B cell (primary cell): ENCODE results near the gene SKA1.

ENCODE experiments used
- CTCF ChIP-seq: fragments of 200-600 bp; IDR thresholded peaks from one replicate; pipeline ENCODE4 v1.8.0; 2022; ENCODE audit warnings: antibody characterized with exemption, mild to moderate bottlenecking
- EZH2 ChIP-seq: IDR thresholded peaks from 2 replicates; pipeline ENCODE4 v1.6.1; 2012; ENCODE audit warnings: borderline replicate concordance, low read depth, mild to moderate bottlenecking, moderate library complexity, low read length; ENCODE audit not compliant: insufficient read depth, poor library complexity, severe bottlenecking

GRCh38 chr18:50401295-50401694 lies 26.4 kb downstream of the SKA1 start:
- TF ChIP-seq CTCF (no peak), EZH2 (no peak)
